Astrocyte (in vitro differentiated cells and primary cell): ENCODE measurements around the gene MAST2.

Source experiments
- EZH2 ChIP-seq: IDR thresholded peaks from 2 replicates; pipeline ENCODE4 v1.6.1; 2012; ENCODE audit warnings: mild to moderate bottlenecking, low read length, inconsistent platforms; ENCODE audit not compliant: insufficient read depth
- TF ChIP-seq, protein P1 (sequence below): IDR thresholded peaks from 2 replicates; pipeline ENCODE4 v1.5.1; 2011; ENCODE audit warnings: low read depth, mild to moderate bottlenecking, inconsistent platforms, low read length, moderate library complexity; ENCODE audit not compliant: insufficient read depth

DNA sequence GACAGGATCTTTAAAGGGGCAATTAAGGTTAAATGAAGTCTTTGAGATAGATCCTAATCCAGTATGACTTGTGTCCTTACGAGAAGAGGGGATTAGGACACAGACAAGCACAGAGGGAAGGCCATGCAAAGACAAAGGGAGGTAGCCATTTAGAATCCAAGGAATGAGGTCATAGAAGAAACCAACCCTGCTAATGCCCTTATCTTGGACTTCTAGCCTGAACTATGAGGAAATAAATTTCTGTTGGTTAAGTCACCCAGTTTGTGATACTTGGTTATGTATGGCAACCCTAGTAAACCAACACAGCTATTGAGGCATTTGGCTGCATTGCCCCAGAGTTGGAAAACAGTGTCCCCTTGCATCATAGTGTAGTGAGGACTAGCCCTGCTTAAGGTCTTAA is 121.3 kb downstream of the MAST2 start:
- no peak for TF ChIP-seq EZH2
- TF ChIP-seq, protein P1, sequence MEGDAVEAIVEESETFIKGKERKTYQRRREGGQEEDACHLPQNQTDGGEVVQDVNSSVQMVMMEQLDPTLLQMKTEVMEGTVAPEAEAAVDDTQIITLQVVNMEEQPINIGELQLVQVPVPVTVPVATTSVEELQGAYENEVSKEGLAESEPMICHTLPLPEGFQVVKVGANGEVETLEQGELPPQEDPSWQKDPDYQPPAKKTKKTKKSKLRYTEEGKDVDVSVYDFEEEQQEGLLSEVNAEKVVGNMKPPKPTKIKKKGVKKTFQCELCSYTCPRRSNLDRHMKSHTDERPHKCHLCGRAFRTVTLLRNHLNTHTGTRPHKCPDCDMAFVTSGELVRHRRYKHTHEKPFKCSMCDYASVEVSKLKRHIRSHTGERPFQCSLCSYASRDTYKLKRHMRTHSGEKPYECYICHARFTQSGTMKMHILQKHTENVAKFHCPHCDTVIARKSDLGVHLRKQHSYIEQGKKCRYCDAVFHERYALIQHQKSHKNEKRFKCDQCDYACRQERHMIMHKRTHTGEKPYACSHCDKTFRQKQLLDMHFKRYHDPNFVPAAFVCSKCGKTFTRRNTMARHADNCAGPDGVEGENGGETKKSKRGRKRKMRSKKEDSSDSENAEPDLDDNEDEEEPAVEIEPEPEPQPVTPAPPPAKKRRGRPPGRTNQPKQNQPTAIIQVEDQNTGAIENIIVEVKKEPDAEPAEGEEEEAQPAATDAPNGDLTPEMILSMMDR: no peak
